Measurements from ENCODE around the gene ITM2B. TPM values are rescaled to one million over a fixed set of nuclear protein-coding genes. Genes with fewer than 3 reads are reported as not detected.
"Not testable (repeated sequence)": the region's sequence is repeated elsewhere in the genome, so short reads cannot be mapped to it uniquely, and the experiment has no call there.

The ITM2B gene
- total RNA-seq, 1 donor from 2014 or later, result 56.2 TPM

DNA sequence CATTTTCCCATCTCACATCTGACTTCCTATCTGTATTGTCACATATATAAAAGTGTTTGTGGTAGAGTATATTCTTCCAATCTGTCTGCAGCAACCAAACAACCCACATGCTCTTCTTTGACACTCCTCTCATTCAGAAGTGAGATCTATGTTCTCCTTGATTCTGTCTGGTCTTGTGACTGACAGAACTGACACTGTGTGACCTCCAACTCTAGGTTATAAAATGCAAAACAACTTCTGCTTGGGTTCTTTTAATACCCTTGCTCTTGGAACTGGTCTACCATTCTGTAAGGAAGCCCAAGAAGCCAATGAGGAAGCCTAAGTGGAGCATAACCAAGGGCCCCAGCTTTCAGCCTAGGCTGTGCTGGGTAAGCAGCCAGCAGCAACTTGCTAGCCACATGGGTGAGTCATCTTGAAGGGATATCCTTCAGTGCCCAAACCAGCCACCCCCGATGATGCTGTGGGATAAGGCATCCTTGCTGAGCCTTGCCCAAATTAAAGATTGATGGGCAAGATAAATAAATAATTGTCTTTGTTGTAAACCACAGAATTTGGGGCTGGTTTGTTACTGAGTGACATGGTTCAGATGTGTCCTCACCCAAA lies 18.4 kb upstream of the ITM2B start:
- no peak for DNase-seq (ENCODE audit: low spot score)
- Mint-ChIP-seq H3K9me3 (peaks cover 10% of the 10 kb centered on the region), H3K27me3 (ENCODE audit: insufficient read depth) (peaks cover 30% of the 10 kb centered on the region), H3K27ac (no peak overlapping the region), H3K4me1 (ENCODE audit: low read depth) (peaks cover 12% of the 10 kb centered on the region), H3K4me3 (no peak overlapping the region), H3K36me3 (ENCODE audit: low read depth) (peaks cover 6% of the 10 kb centered on the region)
- intact Hi-C loops (cut with micrococcal nuclease), result no loop called here

- H3K4me3 Mint-ChIP-seq; DNase-seq (ENCODE audit: low spot score); H3K36me3 Mint-ChIP-seq (ENCODE audit: low read depth); intact Hi-C loops (cut with micrococcal nuclease); H3K27ac Mint-ChIP-seq: not testable (repeated sequence)
- peaks cover 10% of the 10 kb centered on the region for H3K9me3 Mint-ChIP-seq
- H3K4me1 Mint-ChIP-seq (ENCODE audit: low read depth), result peaks cover 14% of the 10 kb centered on the region
- H3K27me3 Mint-ChIP-seq (ENCODE audit: insufficient read depth), result peaks cover 26% of the 10 kb centered on the region
These were observed 17.3 kb upstream of the ITM2B start for GRCh38 chr13:48215511-48216203.

DNA sequence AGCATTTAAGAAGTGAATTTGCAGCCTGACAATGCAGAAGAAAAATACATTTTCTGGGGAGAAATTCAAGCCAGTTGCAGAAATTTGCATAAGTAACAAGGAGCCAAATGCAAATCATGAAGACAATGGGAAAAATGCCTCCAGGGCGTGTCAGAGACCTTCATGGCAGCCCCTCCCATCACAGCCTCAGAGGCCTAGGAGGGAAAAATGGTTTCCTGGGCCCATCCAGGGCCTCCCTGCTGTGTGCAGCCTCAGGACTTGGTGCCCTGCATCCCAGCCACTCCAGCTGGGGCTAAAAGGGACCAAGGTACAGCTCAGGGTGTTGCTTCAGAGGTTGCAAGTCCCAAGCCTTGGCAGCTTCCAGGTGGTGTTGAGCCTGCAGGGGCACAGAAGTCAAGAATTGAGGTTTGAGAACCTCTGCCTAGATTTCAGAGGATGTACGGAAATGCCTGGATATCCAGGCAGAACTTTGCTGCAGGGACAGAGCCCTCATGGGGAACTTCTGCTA lies 16.7 kb upstream of the ITM2B start:
- peaks cover 19% of the 10 kb centered on the region for H3K4me1 Mint-ChIP-seq (ENCODE audit: low read depth)
- H3K36me3 Mint-ChIP-seq (ENCODE audit: low read depth), result peaks cover 7% of the 10 kb centered on the region
- H3K4me3 Mint-ChIP-seq, result no peak overlapping the region
- peaks cover 25% of the 10 kb centered on the region for H3K27me3 Mint-ChIP-seq (ENCODE audit: insufficient read depth)
- no peak overlapping the region for H3K27ac Mint-ChIP-seq
- peaks cover 10% of the 10 kb centered on the region for H3K9me3 Mint-ChIP-seq
- intact Hi-C loops (cut with micrococcal nuclease), result no loop called here
- DNase-seq (ENCODE audit: low spot score), result no peak

DNA sequence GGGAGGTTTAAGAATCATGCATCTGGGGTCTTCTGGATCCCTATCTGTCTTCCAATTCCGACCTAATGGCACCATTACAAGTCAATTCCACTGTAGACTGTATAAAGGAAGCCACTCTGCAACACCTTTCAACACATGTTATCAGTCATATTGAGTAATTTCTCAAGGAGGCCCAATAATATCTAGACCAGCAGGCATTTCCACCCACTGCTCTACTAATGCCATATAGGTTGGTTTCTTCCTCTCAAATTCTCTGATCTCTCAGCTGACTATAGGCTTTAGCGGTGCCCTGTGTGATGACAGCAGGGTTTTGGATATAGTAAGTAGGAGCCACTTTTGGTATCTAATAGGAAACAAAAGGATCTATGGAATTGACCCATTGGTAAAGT lies 12.4 kb upstream of the ITM2B start:
- Mint-ChIP-seq H3K4me1 (ENCODE audit: low read depth) (peaks cover 37% of the 10 kb centered on the region), H3K36me3 (ENCODE audit: low read depth) (peaks cover 7% of the 10 kb centered on the region), H3K9me3 (peaks cover 10% of the 10 kb centered on the region), H3K27ac (peak overlapping the region; percentile 55), H3K27me3 (ENCODE audit: insufficient read depth) (peaks cover 19% of the 10 kb centered on the region), H3K4me3 (peak overlapping the region; percentile 69)
- intact Hi-C loops (cut with micrococcal nuclease), result loop anchor here (1.0 to 5.0 kb wide), 6 partner anchors 10 to 662 kb away; no protein-coding TSS in a partner anchor
- DNase-seq (ENCODE audit: low spot score), result no peak

GRCh38 chr13:48220981-48221685 lies 11.9 kb upstream of the ITM2B start:
- Mint-ChIP-seq H3K36me3 (ENCODE audit: low read depth) (peaks cover 5% of the 10 kb centered on the region), H3K4me1 (ENCODE audit: low read depth) (peaks cover 37% of the 10 kb centered on the region), H3K27me3 (ENCODE audit: insufficient read depth) (peaks cover 19% of the 10 kb centered on the region), H3K4me3 (peak overlapping the region; percentile 69), H3K27ac (peak overlapping the region; percentile 55), H3K9me3 (peaks cover 7% of the 10 kb centered on the region)
- intact Hi-C loops (cut with micrococcal nuclease), result loop anchor here (1.0 to 5.0 kb wide), 8 partner anchors 11 to 661 kb away; partner anchors contain the start of gene ITM2B
- DNase-seq (ENCODE audit: low spot score), result no peak

GRCh38 chr13:48221686-48222187 lies 11.3 kb upstream of the ITM2B start:
- no peak for DNase-seq (ENCODE audit: low spot score)
- intact Hi-C loops (cut with micrococcal nuclease), result loop anchor here (1.0 to 5.0 kb wide), 5 partner anchors 12 to 661 kb away; partner anchors contain the start of gene ITM2B
- H3K27me3 Mint-ChIP-seq (ENCODE audit: insufficient read depth), result peaks cover 25% of the 10 kb centered on the region
- peaks cover 5% of the 10 kb centered on the region for H3K36me3 Mint-ChIP-seq (ENCODE audit: low read depth)
- peak overlapping the region; percentile 10 for H3K27ac Mint-ChIP-seq
- peak overlapping the region; percentile 69 for H3K4me3 Mint-ChIP-seq
- peaks cover 37% of the 10 kb centered on the region for H3K4me1 Mint-ChIP-seq (ENCODE audit: low read depth)
- H3K9me3 Mint-ChIP-seq, result peaks cover 7% of the 10 kb centered on the region

DNA sequence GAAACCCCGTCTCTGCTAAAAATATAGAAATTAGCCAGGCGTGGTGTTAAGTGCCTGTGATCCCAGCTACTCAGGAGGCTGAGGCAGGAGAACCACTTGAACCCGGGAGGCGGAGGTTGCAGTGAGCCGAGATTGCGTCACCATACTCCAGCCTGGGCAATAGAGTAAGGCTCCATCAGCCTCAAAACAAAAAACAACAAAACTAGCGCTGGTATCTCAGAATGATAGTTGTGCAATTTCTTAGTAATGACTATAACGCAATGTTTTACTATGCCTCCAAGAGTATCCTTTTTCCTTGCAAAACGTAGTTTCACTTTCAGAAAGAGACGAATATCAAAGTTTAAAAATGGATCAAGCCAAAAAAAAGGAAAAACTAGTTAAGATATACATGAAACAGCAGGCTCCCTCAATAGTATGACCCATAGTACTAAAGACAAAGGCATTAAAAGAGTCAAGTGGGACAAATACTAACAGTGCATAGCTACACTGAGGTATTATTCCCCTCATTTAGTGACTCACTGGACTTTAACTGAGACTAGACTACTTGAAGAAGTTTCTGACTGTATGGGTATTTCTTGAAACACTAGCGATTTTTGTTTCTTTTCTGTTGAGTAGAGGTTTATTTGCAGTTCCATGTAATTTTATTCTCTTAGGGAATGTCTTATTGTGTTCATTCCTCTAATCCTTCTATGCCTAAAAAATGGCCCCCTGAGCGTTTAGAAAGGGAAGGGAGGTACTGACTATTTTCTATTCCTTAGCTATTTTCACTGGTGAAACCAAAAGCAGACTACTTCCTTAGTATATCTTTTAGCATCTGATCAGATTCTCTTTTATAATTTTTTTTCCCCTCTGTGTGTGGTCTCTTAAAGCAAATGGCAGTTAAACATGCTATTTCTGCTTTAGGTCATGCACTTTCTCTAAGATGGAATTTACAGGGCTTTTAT lies 10.4 kb upstream of the ITM2B start:
- H3K4me1 Mint-ChIP-seq (ENCODE audit: low read depth), result peaks cover 37% of the 10 kb centered on the region
- no peak overlapping the region for H3K4me3 Mint-ChIP-seq
- intact Hi-C loops (cut with micrococcal nuclease), result loop anchor here (5.0 kb wide), 3 partner anchors 45 to 660 kb away; no protein-coding TSS in a partner anchor
- no peak for DNase-seq (ENCODE audit: low spot score)
- no peak overlapping the region for H3K27ac Mint-ChIP-seq
- peaks cover 32% of the 10 kb centered on the region for H3K27me3 Mint-ChIP-seq (ENCODE audit: insufficient read depth)
- H3K36me3 Mint-ChIP-seq (ENCODE audit: low read depth), result peaks cover 2% of the 10 kb centered on the region
- H3K9me3 Mint-ChIP-seq, result peaks cover 1% of the 10 kb centered on the region

DNA sequence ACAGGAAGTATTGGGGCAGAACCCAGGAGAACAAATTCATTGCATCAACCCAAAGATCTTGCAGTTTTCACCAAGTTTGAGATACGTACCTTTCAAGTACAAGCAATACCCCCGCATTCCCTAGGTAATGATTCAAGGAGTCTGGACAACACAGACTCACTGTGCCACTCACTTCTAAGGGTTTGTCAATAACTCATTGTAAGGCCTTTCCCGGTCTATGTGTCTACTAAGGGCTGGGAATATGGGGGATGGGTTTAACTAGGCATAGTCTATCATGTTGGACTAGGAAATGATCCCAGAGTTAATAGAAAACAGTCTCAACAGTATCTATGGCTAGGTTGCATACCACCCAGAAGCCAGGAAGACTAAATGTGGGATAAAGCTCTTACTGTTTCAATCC lies 8.3 kb upstream of the ITM2B start:
- intact Hi-C loops (cut with micrococcal nuclease), result loop anchor here (5.0 kb wide), 3 partner anchors 43 to 658 kb away; no protein-coding TSS in a partner anchor
- Mint-ChIP-seq H3K9me3 (no peaks in the 10 kb centered on the region), H3K4me3 (no peak overlapping the region), H3K36me3 (ENCODE audit: low read depth) (peaks cover 2% of the 10 kb centered on the region), H3K27ac (no peak overlapping the region), H3K27me3 (ENCODE audit: insufficient read depth) (peaks cover 42% of the 10 kb centered on the region), H3K4me1 (ENCODE audit: low read depth) (peaks cover 34% of the 10 kb centered on the region)
- DNase-seq (ENCODE audit: low spot score), result no peak

DNA sequence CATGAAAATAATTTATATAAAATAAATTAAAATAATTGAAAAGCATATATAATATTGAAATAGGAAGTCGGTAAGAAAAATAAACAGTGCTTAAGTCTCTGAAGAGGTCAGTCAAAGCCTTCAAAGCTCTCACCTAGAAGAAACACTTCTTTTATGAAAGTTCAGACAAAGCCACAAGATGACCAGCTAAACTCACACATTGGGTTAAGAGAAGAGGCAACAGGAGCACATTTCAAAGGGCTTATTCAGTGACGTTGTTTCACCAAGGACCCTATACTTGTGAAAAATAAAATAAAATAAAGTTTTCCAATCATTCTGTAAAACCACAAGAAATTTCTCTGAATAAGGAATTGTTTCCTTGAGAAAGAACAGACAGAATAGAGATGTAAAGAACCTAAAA lies 2.5 kb upstream of the ITM2B start:
- H3K4me3 Mint-ChIP-seq, result no peak overlapping the region
- peaks cover 47% of the 10 kb centered on the region for H3K27me3 Mint-ChIP-seq (ENCODE audit: insufficient read depth)
- intact Hi-C loops (cut with micrococcal nuclease), result loop anchor here (5.0 kb wide), 3 partner anchors 262 to 747 kb away; partner anchors contain the start of genes CYSLTR2 and FNDC3A
- DNase-seq (ENCODE audit: low spot score), result no peak
- H3K27ac Mint-ChIP-seq, result no peak overlapping the region
- H3K4me1 Mint-ChIP-seq (ENCODE audit: low read depth), result peaks cover 27% of the 10 kb centered on the region
- no peaks in the 10 kb centered on the region for H3K9me3 Mint-ChIP-seq
- H3K36me3 Mint-ChIP-seq (ENCODE audit: low read depth), result peaks cover 2% of the 10 kb centered on the region

DNA sequence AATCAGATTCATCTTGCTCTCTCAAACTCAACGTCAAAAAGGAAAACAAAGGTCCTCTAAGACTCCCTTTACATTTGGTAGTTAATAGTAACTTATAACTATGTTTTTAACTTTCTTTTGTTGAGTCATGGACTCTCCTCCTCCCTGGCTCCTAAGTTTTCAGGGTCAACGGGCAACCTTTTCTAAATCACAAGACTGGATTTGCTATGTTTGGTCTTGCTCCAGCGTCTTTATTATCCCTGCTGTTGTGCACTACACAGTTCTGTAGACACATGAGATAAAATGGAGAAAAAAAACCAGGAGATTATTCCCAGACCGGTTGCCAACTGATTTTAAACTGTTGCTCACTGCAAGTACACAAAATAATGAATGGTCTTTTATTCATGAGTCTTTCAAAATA lies 1.9 kb upstream of the ITM2B start:
- H3K36me3 Mint-ChIP-seq (ENCODE audit: low read depth), result peaks cover 5% of the 10 kb centered on the region
- H3K4me3 Mint-ChIP-seq, result peak overlapping the region; percentile 50
- no peak for DNase-seq (ENCODE audit: low spot score)
- peaks cover 44% of the 10 kb centered on the region for H3K27me3 Mint-ChIP-seq (ENCODE audit: insufficient read depth)
- H3K27ac Mint-ChIP-seq, result no peak overlapping the region
- intact Hi-C loops (cut with micrococcal nuclease), result loop anchor here (5.0 kb wide), 3 partner anchors 261 to 746 kb away; partner anchors contain the start of genes CYSLTR2 and FNDC3A
- H3K9me3 Mint-ChIP-seq, result no peaks in the 10 kb centered on the region
- H3K4me1 Mint-ChIP-seq (ENCODE audit: low read depth), result peaks cover 32% of the 10 kb centered on the region

GRCh38 chr13:48231933-48232332 lies 1.1 kb upstream of the ITM2B start:
- Mint-ChIP-seq H3K27ac (no peak overlapping the region), H3K36me3 (ENCODE audit: low read depth) (peaks cover 12% of the 10 kb centered on the region), H3K4me3 (peak overlapping the region; percentile 90), H3K27me3 (ENCODE audit: insufficient read depth) (peaks cover 36% of the 10 kb centered on the region), H3K4me1 (ENCODE audit: low read depth) (peaks cover 41% of the 10 kb centered on the region), H3K9me3 (no peaks in the 10 kb centered on the region)
- no peak for DNase-seq (ENCODE audit: low spot score)
- intact Hi-C loops (cut with micrococcal nuclease), result loop anchor here (5.0 kb wide), 3 partner anchors 260 to 745 kb away; partner anchors contain the start of genes CYSLTR2 and FNDC3A

Measured in activated T-helper 1 cell treated with anti-CD3 and anti-CD28 coated beads, Interleukin-12 subunit alpha, Interleukin-12 subunit beta, Interleukin-2, Interleukin-4 antibody, amounts not matched to agents 30 ng/mL and 10 ng/mL and 1 ng/mL, durations not matched to agents 14 hours and 24 hours and 36 hours (primary cell).